Endothelial cell of umbilical vein (primary cell): ENCODE results near the gene RYR2. TPM values are rescaled to one million over a fixed set of nuclear protein-coding genes. Genes with fewer than 3 reads are reported as not detected.

Source experiments
- BruUV-seq: library from RNA; stranded (reverse); fragments of 400-500 nt; replicated peaks from 2 replicates; lab custom pipeline; 2021; lab: Mats Ljungman, UMichigan
- CTCF ChIA-PET: fragments of 300-600, 350-600 bp; sonication (Branson Sonifier 250); formaldehyde crosslinking; loops from one replicate; lab custom pipeline; 2021; ENCODE audit warnings: antibody characterized with exemption, inconsistent platforms; lab: Charles Lee
- POLR2A ChIA-PET: fragments of 300-600, 350-600 bp; sonication (Branson Sonifier 250); formaldehyde crosslinking; loops from one replicate; lab custom pipeline; 2021; ENCODE audit warnings: antibody characterized with exemption, inconsistent platforms; lab: Charles Lee
- DNase-seq: peaks from one replicate; pipeline ENCODE4 v3.0.0-alpha.2; 2011; ENCODE audit warnings: low read depth, low spot score
- FAIRE-seq: peaks from 2 replicates; lab custom pipeline; 2011; peaks lifted over from hg19 to GRCh38; lab: Jason Lieb, UNC
- H2AFZ ChIP-seq: 2 replicates; pipeline ENCODE4 v1.6.0; 2012; ENCODE audit warnings: low read depth, low read length, control low read depth, inconsistent platforms
- H3K27ac ChIP-seq: 2 replicates; pipeline ENCODE4 v1.5.1; 2011; ENCODE audit warnings: low read depth, mild to moderate bottlenecking, control low read depth, low read length, moderate library complexity; ENCODE audit not compliant: insufficient read depth
- H3K27me3 ChIP-seq, 2 experiments: 2 replicates each; pipeline versions ENCODE4 v1.6.0 to v1.6.1; 2011; ENCODE audit warnings: low read length in 2 of 2, mixed read lengths in 1 of 2; ENCODE audit not compliant: control insufficient read depth in 2 of 2, insufficient read depth in 2 of 2
- H3K36me3 ChIP-seq, 2 experiments: 2 replicates in 1 of 2; 3 replicates in 1 of 2; pipeline ENCODE4 v1.5.1; 2011; ENCODE audit warnings: low read length in 2 of 2, mild to moderate bottlenecking in 1 of 2, moderate library complexity in 1 of 2; ENCODE audit not compliant: control insufficient read depth in 2 of 2, insufficient read depth in 2 of 2; ENCODE audit errors: extremely low read depth in 1 of 2
- H3K4me1 ChIP-seq: 3 replicates; pipeline ENCODE4 v1.5.1; 2011; ENCODE audit warnings: mild to moderate bottlenecking, low read length; ENCODE audit not compliant: control insufficient read depth, insufficient read depth; ENCODE audit errors: extremely low read depth
- H3K4me2 ChIP-seq: 2 replicates; pipeline ENCODE4 v1.6.1; 2011; ENCODE audit warnings: low read length, control low read depth, mixed read lengths; ENCODE audit not compliant: insufficient read depth
- H3K4me3 ChIP-seq, 3 experiments: fragments of 200-600 bp in 1 of 3; sonication (generic), shearing (Covaris generic) in 1 of 3; replicated peaks in 1 of 3; 2 replicates each; pipeline ENCODE4 v1.5.1; 2011 to 2016; ENCODE audit warnings: control low read depth in 3 of 3, low read length in 3 of 3, mild to moderate bottlenecking in 2 of 3, inconsistent platforms in 1 of 3, low read depth in 1 of 3, moderate library complexity in 1 of 3; ENCODE audit not compliant: insufficient read depth in 1 of 3
- H3K79me2 ChIP-seq: 2 replicates; pipeline ENCODE4 v1.6.0; 2012; ENCODE audit warnings: low read length, inconsistent platforms; ENCODE audit not compliant: control insufficient read depth, insufficient read depth
- H3K9ac ChIP-seq: replicated peaks from 2 replicates; pipeline ENCODE3; 2011; ENCODE audit warnings: low read length, control low read depth; ENCODE audit not compliant: insufficient read depth; ENCODE audit errors: extremely low read depth
- H3K9me1 ChIP-seq: replicated peaks from 3 replicates; pipeline ENCODE4 v1.6.0; 2011; ENCODE audit warnings: mild to moderate bottlenecking, low read length; ENCODE audit not compliant: control insufficient read depth, insufficient read depth; ENCODE audit errors: extremely low read depth
- H3K9me3 ChIP-seq: replicated peaks from 2 replicates; pipeline ENCODE4 v1.5.1; 2012; ENCODE audit warnings: low read length, inconsistent platforms; ENCODE audit not compliant: control insufficient read depth, insufficient read depth
- H4K20me1 ChIP-seq: replicated peaks from 2 replicates; pipeline ENCODE3; 2011; ENCODE audit warnings: mild to moderate bottlenecking, low read length; ENCODE audit not compliant: control insufficient read depth, insufficient read depth; ENCODE audit errors: extremely low read depth
- FOS ChIP-seq: IDR thresholded peaks from 2 replicates; pipeline ENCODE4 v1.6.1; 2011; ENCODE audit warnings: mild to moderate bottlenecking, low read length, moderate library complexity, borderline replicate concordance; ENCODE audit not compliant: insufficient read depth
- JUN ChIP-seq: IDR thresholded peaks from 2 replicates; pipeline ENCODE4 v1.6.1; 2011; ENCODE audit warnings: borderline replicate concordance, low read depth; ENCODE audit not compliant: insufficient read length, insufficient read depth
- MAX ChIP-seq: IDR thresholded peaks from 2 replicates; pipeline ENCODE4 v1.6.1; 2011; ENCODE audit not compliant: insufficient read depth, insufficient read length
- POLR2A ChIP-seq: IDR thresholded peaks from 2 replicates; pipeline ENCODE4 v1.6.1; 2012; ENCODE audit warnings: low read depth, mild to moderate bottlenecking, control low read depth, low read length
- POLR2AphosphoS5 ChIP-seq: IDR thresholded peaks from 2 replicates; pipeline ENCODE4 v1.6.1; 2012; ENCODE audit warnings: low read depth, mild to moderate bottlenecking, control low read depth, low read length, moderate library complexity; ENCODE audit not compliant: insufficient read depth
- dilution Hi-C: fragments of 300-500 bp; cut with MboI; formaldehyde crosslinking; loops from one replicate; pipeline ENCODE4 v1.15.0; 2019; ENCODE audit warnings: low sequenced_read_pairs; ENCODE audit not compliant: extremely low pct_ligation_motif_present
- intact Hi-C: fragments of 100-400 bp; cut with micrococcal nuclease; formaldehyde crosslinking; loops from one replicate; pipeline ENCODE4 v1.10.0; 2022
- polyA plus RNA-seq, 4 experiments: library from polyadenylated mRNA; depleted of rRNA in 3 of 4; stranded (reverse) in 3 of 4; unstranded in 1 of 4; fragments of >200 nt; gene quantifications; 2 replicates each; pipeline versions ENCODE4 v1.2.1 to v1.2.3, GENCODE V29; 2011 to 2012; ENCODE audit warnings: missing spikeins in 1 of 4
- total RNA-seq: library from RNA; stranded (reverse); gene quantifications from 2 replicates; pipeline ENCODE4 v1.2.3, GENCODE V29; 2021
- TF ChIP-seq, protein P1 (sequence below), 2 donors: IDR thresholded peaks; 1 replicate in 1 of 2; 2 replicates in 1 of 2; pipeline ENCODE4 v1.5.1; 2011; ENCODE audit warnings: low read length in 2 of 2, mild to moderate bottlenecking in 2 of 2, moderate library complexity in 2 of 2, control low read depth in 1 of 2, inconsistent platforms in 1 of 2, low read depth in 1 of 2; ENCODE audit not compliant: insufficient read depth in 1 of 2; ENCODE audit errors: extremely low read depth in 1 of 2

The RYR2 gene
- total and polyA plus RNA-seq, 2 donors (not counting 3 experiments of a cell fraction or from before 2014, with no cell fraction given) = not detected

- Histone ChIP-seq H3K27ac (no peak overlapping the region), H3K9me3 (peaks cover 3% of the 10 kb centered on the region), H3K27me3 (no peaks in the 10 kb centered on the region), H3K4me2 (no peak overlapping the region), H4K20me1 (no peaks in the 10 kb centered on the region), H3K9me1 (no peaks in the 10 kb centered on the region), H2AFZ (no peak overlapping the region), H3K4me1 (no peaks in the 10 kb centered on the region), H3K79me2 (no peaks in the 10 kb centered on the region), H3K4me3 (no peak overlapping the region), H3K9ac (no peak overlapping the region), H3K36me3 (no peaks in the 10 kb centered on the region)
- POLR2A ChIA-PET = no interaction called here
- dilution Hi-C loops = no loop called here
- BruUV-seq = no TSS peak
- DNase-seq (no peak), FAIRE-seq (no peak)
- TF ChIP-seq, protein P1, sequence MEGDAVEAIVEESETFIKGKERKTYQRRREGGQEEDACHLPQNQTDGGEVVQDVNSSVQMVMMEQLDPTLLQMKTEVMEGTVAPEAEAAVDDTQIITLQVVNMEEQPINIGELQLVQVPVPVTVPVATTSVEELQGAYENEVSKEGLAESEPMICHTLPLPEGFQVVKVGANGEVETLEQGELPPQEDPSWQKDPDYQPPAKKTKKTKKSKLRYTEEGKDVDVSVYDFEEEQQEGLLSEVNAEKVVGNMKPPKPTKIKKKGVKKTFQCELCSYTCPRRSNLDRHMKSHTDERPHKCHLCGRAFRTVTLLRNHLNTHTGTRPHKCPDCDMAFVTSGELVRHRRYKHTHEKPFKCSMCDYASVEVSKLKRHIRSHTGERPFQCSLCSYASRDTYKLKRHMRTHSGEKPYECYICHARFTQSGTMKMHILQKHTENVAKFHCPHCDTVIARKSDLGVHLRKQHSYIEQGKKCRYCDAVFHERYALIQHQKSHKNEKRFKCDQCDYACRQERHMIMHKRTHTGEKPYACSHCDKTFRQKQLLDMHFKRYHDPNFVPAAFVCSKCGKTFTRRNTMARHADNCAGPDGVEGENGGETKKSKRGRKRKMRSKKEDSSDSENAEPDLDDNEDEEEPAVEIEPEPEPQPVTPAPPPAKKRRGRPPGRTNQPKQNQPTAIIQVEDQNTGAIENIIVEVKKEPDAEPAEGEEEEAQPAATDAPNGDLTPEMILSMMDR (IDR thresholded peaks at IDR 0.05; ENCODE audit: extremely low read depth in 1 of 2, insufficient read depth in 1 of 2, low read depth in 1 of 2, low read length in 2 of 2) = no peak
- peak; percentile 7 for TF ChIP-seq JUN
- CTCF ChIA-PET = no interaction called here
- intact Hi-C loops = no loop called here
Measured at GRCh38 chr1:237411621-237412020, 369.6 kb downstream of the RYR2 start.

- H3K27ac ChIP-seq = no peak overlapping the region
- CTCF ChIA-PET = no interaction called here
- intact Hi-C loops (no loop called here), dilution Hi-C loops (no loop called here)
- TF ChIP-seq JUN (no peak), FOS (no peak), POLR2AphosphoS5 (no peak), MAX (no peak), POLR2A (no peak)
- TF ChIP-seq, protein P1 (IDR thresholded peaks at IDR 0.05; ENCODE audit: extremely low read depth in 1 of 2, insufficient read depth in 1 of 2, low read depth in 1 of 2, low read length in 2 of 2) = no peak
- POLR2A ChIA-PET = no interaction called here
- H4K20me1 ChIP-seq = no peaks in the 10 kb centered on the region
- no peaks in the 10 kb centered on the region for H3K4me1 ChIP-seq
- DNase-seq = no peak
- no peak overlapping the region for H3K4me3 ChIP-seq
- no peak overlapping the region for H3K9ac ChIP-seq
- H3K27me3 ChIP-seq = no peaks in the 10 kb centered on the region
- no peak for FAIRE-seq
- H3K36me3 ChIP-seq = no peaks in the 10 kb centered on the region
- H3K79me2 ChIP-seq = no peaks in the 10 kb centered on the region
- no peaks in the 10 kb centered on the region for H3K9me1 ChIP-seq
- H3K9me3 ChIP-seq = peaks cover 3% of the 10 kb centered on the region
- no TSS peak for BruUV-seq
- H3K4me2 ChIP-seq = no peak overlapping the region
- H2AFZ ChIP-seq = no peak overlapping the region
Measured at GRCh38 chr1:237416924-237417655, 375.1 kb downstream of the RYR2 start.
